ENCODE measurements around the gene TASOR. TPM values are rescaled to one million over a fixed set of nuclear protein-coding genes. Genes with fewer than 3 reads are reported as not detected.

Gene TASOR
- total and polyA plus RNA-seq, 2 of the 8 experiments (the other 6 are each of a cell fraction or from before 2014, with no cell fraction given): 12.2 to 45.5 TPM

DNA sequence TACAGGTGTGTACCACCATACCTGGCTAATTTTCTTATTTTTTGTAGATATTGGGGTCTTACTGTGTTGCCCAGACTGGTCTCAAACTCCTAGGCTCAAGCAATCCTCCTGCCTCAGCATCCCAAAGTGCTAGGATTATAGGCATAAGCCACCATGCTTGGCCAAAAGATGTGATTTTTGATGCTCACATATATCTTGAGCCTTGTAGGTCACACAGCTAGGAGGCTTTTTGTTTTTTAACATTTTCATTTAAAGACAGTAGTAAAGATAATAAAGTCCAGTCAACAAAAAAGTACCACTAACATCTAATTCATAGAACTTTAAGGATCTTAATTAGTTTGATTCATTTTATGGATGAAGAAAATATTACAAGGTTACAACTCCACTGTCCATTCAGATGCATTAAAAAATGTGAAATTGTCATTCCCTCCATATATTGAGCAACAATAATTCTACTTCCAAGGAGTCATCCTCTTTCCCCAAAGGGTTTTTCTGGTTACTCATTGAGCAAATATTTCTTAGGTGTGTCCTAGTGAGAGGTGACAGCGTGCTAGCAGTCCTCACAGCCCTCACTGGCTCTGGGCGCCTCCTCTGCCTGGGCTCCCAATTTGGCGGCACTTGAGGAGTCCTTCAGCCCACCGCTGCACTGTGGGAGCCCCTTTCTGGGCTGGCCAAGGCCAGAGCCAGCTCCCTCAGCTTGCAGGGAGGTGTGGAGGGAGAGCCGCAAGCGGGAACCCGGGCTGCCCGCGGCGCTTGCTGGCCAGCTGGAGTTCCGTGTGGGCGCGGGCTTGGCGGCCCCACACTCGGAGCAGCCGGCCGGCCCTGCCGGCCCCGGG, 8.3 kb upstream of the TASOR start:
- DNase-seq (ENCODE audit: low read depth in 1 of 2, low spot score in 2 of 2) (no peak), FAIRE-seq (no peak)
- Histone ChIP-seq H2BK5ac (ENCODE audit: low read depth, low read length) (no peak overlapping the region), H2BK120ac (replicated peaks; ENCODE audit: low read depth, low read length) (no peak overlapping the region), H4K8ac (ENCODE audit: extremely low read depth, insufficient read depth, low read length) (no peak overlapping the region), H3K79me2 (ENCODE audit: control insufficient read depth in 1 of 2, insufficient read depth in 2 of 2, low read length in 2 of 2) (no peaks in the 10 kb centered on the region), H3K27ac (ENCODE audit: low read depth, low read length) (no peak overlapping the region), H2BK15ac (ENCODE audit: low read length) (no peak overlapping the region), H3K4me2 (ENCODE audit: insufficient read depth in 1 of 2, low read depth in 2 of 2, low read length in 2 of 2) (no peak overlapping the region), H3K27me3 (replicated peaks in 1 of 4; ENCODE audit: control insufficient read depth in 3 of 4, extremely low read depth in 1 of 4, insufficient read depth in 3 of 4, low read length in 3 of 4) (no peaks in the 10 kb centered on the region; a peak in 2 of 7 replicates), H3K79me1 (ENCODE audit: low read depth, low read length) (no peaks in the 10 kb centered on the region), H3K23me2 (ENCODE audit: low read depth, low read length) (no peaks in the 10 kb centered on the region; the same call in 1 of the 2 replicates), H3K18ac (ENCODE audit: extremely low read depth, low read length) (no peak overlapping the region), H2BK20ac (ENCODE audit: low read length) (no peak overlapping the region), H3K4me3 (ENCODE audit: extremely low read depth in 1 of 4, insufficient read depth in 2 of 4, low read depth in 3 of 4, low read length in 4 of 4) (no peak overlapping the region), H4K5ac (ENCODE audit: insufficient read length, low read depth, low read length) (no peak overlapping the region), H3K14ac (ENCODE audit: insufficient read length) (no peak overlapping the region), H3K23ac (ENCODE audit: insufficient read length) (no peak overlapping the region), H2BK12ac (ENCODE audit: low read depth, low read length) (no peak overlapping the region), H3K9me3 (ENCODE audit: insufficient read depth in 2 of 2, low read depth in 1 of 2, low read length in 1 of 2) (peaks cover 0 to 4% of the 10 kb centered on the region in 2 experiments; a peak in 1 of 4 replicates), H4K20me1 (replicated peaks in 1 of 2; ENCODE audit: control insufficient read depth in 1 of 2, insufficient read depth in 2 of 2, low read length in 2 of 2) (no peaks in the 10 kb centered on the region), H3K4ac (replicated peaks; ENCODE audit: insufficient read length, low read depth, low read length) (no peak overlapping the region), H2AK5ac (ENCODE audit: low read depth, low read length) (no peak overlapping the region), H3K56ac (replicated peaks; ENCODE audit: insufficient read length, low read depth, low read length) (no peak overlapping the region), H2AFZ (ENCODE audit: low read length) (no peak overlapping the region), H3K4me1 (replicated peaks in 1 of 4; ENCODE audit: control insufficient read depth in 3 of 4, insufficient read depth in 4 of 4, low read length in 3 of 4) (no peaks in the 10 kb centered on the region), H4K91ac (replicated peaks; ENCODE audit: insufficient read length, low read length) (no peak overlapping the region), H3K36me3 (ENCODE audit: control insufficient read depth in 2 of 4, insufficient read depth in 4 of 4, low read length in 3 of 4) (no peaks in the 10 kb centered on the region), H3K9ac (replicated peaks in 1 of 4; ENCODE audit: extremely low read depth in 1 of 4, low read depth in 3 of 4, low read length in 3 of 4) (no peak overlapping the region)
- ChIA-PET POLR2A (ENCODE audit: partially characterized antibody) (interaction anchor here (1.6 kb wide), 1 partner anchor 9 kb away, joined by 6 read pairs; the partner anchor contains the start of gene TASOR), CTCF (ENCODE audit: partially characterized antibody) (interaction anchor here (1.0 to 2.1 kb wide), 4 partner anchors 10 to 298 kb away, joined by 3 to 6 read pairs (median 3); no protein-coding TSS in a partner anchor)
- 100% methylated on average over 2 of the region's 19 CpGs; no CpG with 5 or more reads in 1 of the 2 experiments for WGBS, 2 experiments (ENCODE audit: extremely low coverage in 1 of 2, insufficient coverage in 1 of 2, insufficient read length in 1 of 2, insufficient replicate concordance in 2 of 2, low coverage in 1 of 2, low lambda C conversion rate in 2 of 2, missing lambda C conversion rate in 1 of 2)
- no peak for TF ChIP-seq EGR1 (IDR thresholded peaks at IDR 0.05; ENCODE audit: borderline replicate concordance, low read depth, low read length)
- TF ChIP-seq GTF2F1 (IDR thresholded peaks at IDR 0.05; ENCODE audit: borderline replicate concordance, low read depth, low read length): no peak
- no peak for TF ChIP-seq SIRT6 (IDR thresholded peaks at IDR 0.05; ENCODE audit: low read length)

Measured in H1 (cell line).